AG04450 (cell line): Measurements from ENCODE around the gene SRGAP3. TPM values are rescaled to one million over a fixed set of nuclear protein-coding genes. Genes with fewer than 3 reads are reported as not detected.

Source experiments
- CTCF ChIA-PET: fragments of 300-600, 350-600 bp; formaldehyde crosslinking; extraction: SDS; loops from one replicate; lab custom pipeline; 2022; ENCODE audit warnings: antibody characterized with exemption, inconsistent platforms; lab: Charles Lee
- POLR2A ChIA-PET: fragments of 350-600 bp; formaldehyde crosslinking; extraction: SDS; loops from one replicate; lab custom pipeline; 2021; ENCODE audit warnings: antibody characterized with exemption, inconsistent platforms; lab: Yijun Ruan, JAX
- DNase-seq: peaks from one replicate; pipeline ENCODE4 v3.0.0-alpha.2; 2011; ENCODE audit warnings: low read depth, low spot score
- H3K27ac ChIP-seq: one replicate; pipeline ENCODE4 v1.5.1; 2012; ENCODE audit warnings: low read depth, low read length, control low read depth
- H3K27me3 ChIP-seq: one replicate; pipeline ENCODE4 v1.6.0; 2012; ENCODE audit warnings: low read length; ENCODE audit not compliant: control insufficient read depth, insufficient read depth
- H3K4me3 ChIP-seq: 2 replicates; pipeline ENCODE4 v1.5.1; 2011; ENCODE audit warnings: mild to moderate bottlenecking, low read depth, low read length, control low read depth
- H3K9me3 ChIP-seq: 2 replicates; pipeline ENCODE4 v1.5.1; 2012; ENCODE audit warnings: low read length; ENCODE audit not compliant: control insufficient read depth, insufficient read depth
- polyA plus RNA-seq: library from polyadenylated mRNA; depleted of rRNA; stranded (reverse); fragments of >200 nt; gene quantifications from 2 replicates; pipeline ENCODE4 v1.2.3, GENCODE V29; 2011
- TF ChIP-seq, protein P1 (sequence below): IDR thresholded peaks from 2 replicates; pipeline ENCODE4 v1.5.1; 2011; ENCODE audit warnings: low read depth, low read length, control low read depth, inconsistent platforms

The SRGAP3 gene
- polyA plus RNA-seq, 1 experiment: 0.61 TPM

DNA sequence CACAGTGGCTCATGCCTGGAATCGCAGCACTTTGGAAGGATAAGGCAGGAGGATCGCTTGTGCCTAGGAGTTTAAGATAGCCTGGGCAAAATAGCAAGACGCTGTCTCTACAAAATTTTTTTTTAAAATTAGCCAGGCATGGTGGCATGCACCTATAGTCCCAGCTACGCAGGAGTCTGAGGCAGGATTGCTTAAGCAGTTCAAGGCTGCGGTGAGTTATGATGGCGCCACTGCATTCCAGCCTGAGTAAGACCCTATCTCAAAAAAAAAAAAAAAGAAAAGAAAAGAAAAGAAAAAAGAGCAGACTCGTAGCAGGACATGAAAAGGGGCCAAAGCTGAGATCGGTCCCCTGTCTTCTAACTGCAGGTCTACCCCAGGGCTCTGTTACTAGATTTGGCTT lies 18.9 kb downstream of the SRGAP3 start:
- H3K27me3 ChIP-seq: peaks cover 7% of the 10 kb centered on the region
- no peak overlapping the region for H3K4me3 ChIP-seq
- H3K9me3 ChIP-seq: no peaks in the 10 kb centered on the region
- DNase-seq: no peak
- CTCF ChIA-PET: no interaction called here
- no peak overlapping the region for H3K27ac ChIP-seq
- TF ChIP-seq, protein P1, sequence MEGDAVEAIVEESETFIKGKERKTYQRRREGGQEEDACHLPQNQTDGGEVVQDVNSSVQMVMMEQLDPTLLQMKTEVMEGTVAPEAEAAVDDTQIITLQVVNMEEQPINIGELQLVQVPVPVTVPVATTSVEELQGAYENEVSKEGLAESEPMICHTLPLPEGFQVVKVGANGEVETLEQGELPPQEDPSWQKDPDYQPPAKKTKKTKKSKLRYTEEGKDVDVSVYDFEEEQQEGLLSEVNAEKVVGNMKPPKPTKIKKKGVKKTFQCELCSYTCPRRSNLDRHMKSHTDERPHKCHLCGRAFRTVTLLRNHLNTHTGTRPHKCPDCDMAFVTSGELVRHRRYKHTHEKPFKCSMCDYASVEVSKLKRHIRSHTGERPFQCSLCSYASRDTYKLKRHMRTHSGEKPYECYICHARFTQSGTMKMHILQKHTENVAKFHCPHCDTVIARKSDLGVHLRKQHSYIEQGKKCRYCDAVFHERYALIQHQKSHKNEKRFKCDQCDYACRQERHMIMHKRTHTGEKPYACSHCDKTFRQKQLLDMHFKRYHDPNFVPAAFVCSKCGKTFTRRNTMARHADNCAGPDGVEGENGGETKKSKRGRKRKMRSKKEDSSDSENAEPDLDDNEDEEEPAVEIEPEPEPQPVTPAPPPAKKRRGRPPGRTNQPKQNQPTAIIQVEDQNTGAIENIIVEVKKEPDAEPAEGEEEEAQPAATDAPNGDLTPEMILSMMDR: no peak
- POLR2A ChIA-PET: no interaction called here

DNA sequence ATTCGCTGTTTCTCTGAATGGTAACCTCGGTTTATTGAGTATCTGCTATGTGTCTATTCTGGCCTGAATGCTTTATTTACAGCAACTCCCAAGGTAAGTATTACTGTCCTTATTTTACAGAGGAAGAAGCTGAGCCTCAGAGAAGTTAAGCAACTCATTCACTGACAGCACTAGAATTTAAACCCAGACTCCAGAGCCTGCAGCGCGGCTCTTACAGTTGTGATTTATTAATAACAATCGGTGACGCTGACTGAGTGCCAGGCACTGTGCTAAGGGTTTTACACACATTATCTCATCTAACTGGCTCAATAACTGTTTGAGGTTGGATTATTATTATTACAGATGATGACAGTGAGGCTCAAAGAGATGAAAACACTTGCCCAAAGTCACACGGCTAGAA lies 19.6 kb downstream of the SRGAP3 start:
- H3K4me3 ChIP-seq: no peak overlapping the region
- POLR2A ChIA-PET: no interaction called here
- no peak overlapping the region for H3K27ac ChIP-seq
- no peaks in the 10 kb centered on the region for H3K9me3 ChIP-seq
- TF ChIP-seq, protein P1: no peak
- DNase-seq: no peak
- H3K27me3 ChIP-seq: peaks cover 7% of the 10 kb centered on the region
- CTCF ChIA-PET: no interaction called here

DNA sequence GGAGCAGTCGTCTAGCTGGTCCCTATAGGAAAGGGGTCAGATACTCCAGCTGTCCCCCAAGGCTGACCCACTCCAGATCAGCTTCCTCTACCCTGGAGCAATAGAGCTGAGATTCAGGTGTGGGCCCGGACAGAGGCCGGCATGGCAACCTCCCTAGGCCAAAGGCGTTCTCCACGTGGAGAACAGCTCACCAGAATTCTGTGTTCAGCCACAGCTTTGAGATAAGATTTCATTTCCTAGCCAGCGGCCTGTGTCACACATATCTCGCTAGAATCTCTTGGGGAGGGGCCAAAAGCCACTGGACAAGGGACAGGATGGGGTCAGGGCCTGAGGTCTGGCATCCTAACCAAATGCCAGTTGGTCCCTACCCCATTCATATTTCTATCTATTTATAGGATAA lies 20.1 kb downstream of the SRGAP3 start:
- POLR2A ChIA-PET: no interaction called here
- peaks cover 7% of the 10 kb centered on the region for H3K27me3 ChIP-seq
- TF ChIP-seq, protein P1: no peak
- CTCF ChIA-PET: interaction anchor here (1.1 kb wide), 1 partner anchor 73 kb away, joined by 3 read pairs; no protein-coding TSS in a partner anchor
- no peak overlapping the region for H3K4me3 ChIP-seq
- no peaks in the 10 kb centered on the region for H3K9me3 ChIP-seq
- H3K27ac ChIP-seq: no peak overlapping the region
- DNase-seq: no peak

DNA sequence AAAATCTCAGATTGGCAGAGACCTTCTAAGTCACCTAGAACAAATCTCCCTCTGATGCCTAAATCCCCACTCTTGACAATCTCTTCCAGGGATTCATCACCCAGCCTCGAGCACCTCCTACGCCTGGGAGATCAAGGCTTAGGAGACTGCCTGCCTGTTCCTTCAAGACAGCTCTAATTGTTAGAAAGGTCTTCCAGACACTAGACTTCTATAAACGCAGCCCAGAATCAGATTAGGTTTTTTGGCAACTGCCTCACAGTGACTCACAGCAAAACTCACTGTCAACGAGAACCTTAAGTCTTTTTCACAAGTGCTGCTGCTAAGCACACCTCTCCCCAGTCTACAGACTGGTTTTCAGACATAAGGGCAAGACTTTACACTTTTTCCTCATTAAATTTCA lies 23.1 kb downstream of the SRGAP3 start:
- POLR2A ChIA-PET: no interaction called here
- Histone ChIP-seq H3K4me3 (no peak overlapping the region), H3K27me3 (no peaks in the 10 kb centered on the region), H3K9me3 (no peaks in the 10 kb centered on the region), H3K27ac (no peak overlapping the region)
- DNase-seq: no peak
- TF ChIP-seq, protein P1: no peak
- CTCF ChIA-PET: no interaction called here

DNA sequence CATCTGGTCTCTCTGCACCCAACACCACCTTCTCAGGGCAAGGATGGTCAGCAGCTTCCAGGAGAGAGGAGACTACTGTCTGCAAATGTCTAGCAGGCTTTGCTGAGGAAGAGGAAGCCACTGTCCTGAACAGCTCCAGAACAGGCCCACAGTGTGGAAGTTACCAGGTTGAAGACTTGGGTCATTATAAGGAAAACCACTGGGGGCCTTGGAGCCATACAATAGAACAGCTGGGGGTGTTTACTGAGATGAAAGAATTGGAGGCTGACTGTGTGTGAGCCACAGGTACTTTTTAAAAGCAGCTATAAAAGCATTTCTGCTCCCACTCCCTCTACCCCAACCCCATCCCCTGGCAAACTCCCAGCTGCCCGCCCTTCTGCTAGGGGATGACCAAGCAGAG lies 24.2 kb downstream of the SRGAP3 start:
- TF ChIP-seq, protein P1: no peak
- H3K9me3 ChIP-seq: no peaks in the 10 kb centered on the region
- no peak for DNase-seq
- no peak overlapping the region for H3K4me3 ChIP-seq
- H3K27ac ChIP-seq: no peak overlapping the region
- ChIA-PET CTCF (interaction anchor here (0.6 kb wide), 1 partner anchor 77 kb away, joined by 6 read pairs; no protein-coding TSS in a partner anchor), POLR2A (no interaction called here)
- H3K27me3 ChIP-seq: no peaks in the 10 kb centered on the region
